LoVo (cell line): ENCODE measurements around the gene TMEM130.
A peak's percentile ranks its signal among the peaks of the same experiment; 100 is the strongest.

ENCODE experiments used
- DNase-seq: peaks from one replicate; pipeline ENCODE4 v3.0.0-alpha.2; 2016; ENCODE audit warnings: low spot score

TMEM130 gene

DNA sequence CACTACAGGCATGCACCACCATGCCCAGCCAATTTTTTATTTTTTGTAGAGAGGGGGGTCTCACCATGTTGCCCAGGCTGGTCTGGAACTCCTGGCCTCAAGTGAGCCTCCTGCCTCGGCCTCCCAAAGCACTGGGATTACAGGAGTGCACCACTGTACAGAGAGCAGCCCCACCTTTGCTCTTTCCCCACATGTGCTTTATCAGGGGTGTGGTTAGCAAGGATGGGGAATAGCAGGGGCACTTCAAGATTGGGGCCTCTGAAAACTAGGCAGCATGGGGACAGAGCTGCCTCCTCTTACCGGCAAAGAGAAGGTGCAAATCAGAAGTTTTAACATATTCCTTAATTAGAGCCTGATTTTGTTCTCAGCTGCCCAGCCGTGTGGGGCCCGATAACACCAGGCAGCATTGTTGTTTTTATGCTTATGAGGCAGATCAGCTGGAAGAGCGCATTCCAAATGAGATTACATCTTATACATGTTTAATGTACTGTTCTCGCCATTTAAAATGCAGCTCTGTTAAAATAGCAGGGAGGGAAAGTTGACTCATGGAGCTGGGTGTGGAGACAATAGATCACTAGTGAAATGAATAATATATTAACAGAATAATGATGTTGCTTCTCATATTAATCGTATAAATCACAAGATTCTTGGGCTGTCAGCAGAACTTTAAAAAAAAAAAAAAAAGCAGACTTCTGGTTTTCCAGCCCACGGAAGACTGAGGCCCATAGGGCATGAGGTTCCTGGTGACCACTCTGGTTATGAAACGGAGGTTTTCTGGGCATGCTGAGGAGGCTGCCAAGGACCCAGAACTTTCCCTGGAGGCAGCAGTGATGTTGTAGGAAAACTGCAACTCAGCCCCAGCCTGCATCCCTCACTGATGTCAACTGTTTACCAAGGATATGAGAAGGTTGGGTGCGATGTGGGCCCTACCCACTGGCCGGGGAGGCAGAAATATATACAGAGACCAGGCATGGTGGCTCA is 62.5 kb downstream of the TMEM130 start:
- DNase-seq = no peak

GRCh38 chr7:98805956-98806838 is 63.6 kb downstream of the TMEM130 start:
- no peak for DNase-seq

DNA sequence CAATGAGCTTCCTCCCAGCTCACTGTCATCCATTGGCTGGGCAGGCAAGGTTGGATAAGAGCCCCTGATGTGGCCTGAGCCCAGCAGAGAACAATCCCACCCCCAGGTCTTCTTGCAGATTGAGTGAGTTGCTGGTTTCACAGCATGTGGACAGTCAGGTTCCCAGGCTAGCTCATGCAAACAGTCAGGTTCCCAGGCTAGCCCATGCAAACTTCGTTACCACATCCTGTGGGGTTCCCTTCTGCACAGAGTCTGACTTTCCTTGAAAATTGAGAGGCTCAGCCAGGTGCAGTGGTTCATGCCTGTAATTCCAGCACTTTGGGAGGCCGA is 67.1 kb downstream of the TMEM130 start:
- no peak for DNase-seq

GRCh38 chr7:98802088-98802780 is 67.6 kb downstream of the TMEM130 start:
- peak; percentile 56 for DNase-seq

- DNase-seq = no peak
These were observed 68.8 kb downstream of the TMEM130 start for GRCh38 chr7:98800996-98801395.

GRCh38 chr7:98797150-98797549 is 72.7 kb downstream of the TMEM130 start:
- no peak for DNase-seq
